Stimulated activated CD4-positive, alpha-beta T cell treated with anti-CD3 and anti-CD28 coated beads, Interleukin-2, amount 100 ng/mL, for 4 hours (primary cell): ENCODE data around the gene RBM4B.

Source experiments
- DNase-seq: peaks from one replicate; pipeline ENCODE4 v3.0.0-alpha.2; 2020; ENCODE audit warnings: low read depth

The RBM4B gene

DNA sequence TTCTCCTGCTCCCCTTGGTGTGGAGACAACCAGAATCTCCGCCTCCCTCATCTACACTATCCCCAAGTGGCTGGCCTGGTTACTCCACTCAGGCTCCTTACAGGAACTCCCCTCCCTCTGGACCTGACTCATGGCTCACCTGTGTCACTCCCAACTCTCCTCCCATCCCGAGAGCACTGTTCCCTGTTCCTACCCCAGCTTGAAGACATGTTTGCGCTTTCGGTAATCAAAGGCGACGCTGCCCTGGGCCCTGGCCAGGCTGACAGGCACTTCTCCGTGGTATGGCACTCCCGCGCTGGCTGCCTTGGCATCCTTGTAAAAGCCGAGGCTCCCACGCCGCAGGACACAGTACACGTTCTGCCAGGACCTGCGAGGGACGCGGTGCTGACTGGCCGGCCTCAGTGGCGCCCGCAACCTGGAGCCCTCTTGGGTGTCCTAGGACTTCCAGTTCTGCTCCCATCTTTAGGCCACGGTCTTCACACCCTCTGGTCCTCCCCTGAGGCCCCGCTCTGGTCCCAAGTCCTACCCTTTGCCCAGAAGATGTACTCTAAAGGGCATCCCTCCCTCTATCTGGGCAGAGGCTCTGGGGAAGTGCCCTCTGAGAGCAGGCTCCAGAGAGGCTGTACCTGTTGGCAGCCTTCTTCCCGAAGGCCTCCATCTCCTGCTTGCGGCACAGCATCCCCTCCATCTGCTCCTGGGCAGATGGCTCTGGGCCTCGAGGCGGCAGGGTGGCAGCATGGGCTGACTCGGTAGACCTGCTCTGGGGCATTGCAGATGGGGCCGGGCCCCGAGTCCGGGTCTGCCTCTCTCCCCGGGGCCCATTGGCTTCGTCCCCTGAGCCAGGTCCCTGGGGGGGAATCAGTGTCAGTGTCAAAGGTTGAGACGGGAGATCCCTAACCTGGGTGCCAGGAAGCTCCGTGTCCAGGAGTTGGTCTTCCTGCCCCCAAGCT lies 9.4 kb upstream of the RBM4B start:
- no peak for DNase-seq

GRCh38 chr11:66686100-66686785 lies 8.6 kb upstream of the RBM4B start:
- DNase-seq, result no peak

DNA sequence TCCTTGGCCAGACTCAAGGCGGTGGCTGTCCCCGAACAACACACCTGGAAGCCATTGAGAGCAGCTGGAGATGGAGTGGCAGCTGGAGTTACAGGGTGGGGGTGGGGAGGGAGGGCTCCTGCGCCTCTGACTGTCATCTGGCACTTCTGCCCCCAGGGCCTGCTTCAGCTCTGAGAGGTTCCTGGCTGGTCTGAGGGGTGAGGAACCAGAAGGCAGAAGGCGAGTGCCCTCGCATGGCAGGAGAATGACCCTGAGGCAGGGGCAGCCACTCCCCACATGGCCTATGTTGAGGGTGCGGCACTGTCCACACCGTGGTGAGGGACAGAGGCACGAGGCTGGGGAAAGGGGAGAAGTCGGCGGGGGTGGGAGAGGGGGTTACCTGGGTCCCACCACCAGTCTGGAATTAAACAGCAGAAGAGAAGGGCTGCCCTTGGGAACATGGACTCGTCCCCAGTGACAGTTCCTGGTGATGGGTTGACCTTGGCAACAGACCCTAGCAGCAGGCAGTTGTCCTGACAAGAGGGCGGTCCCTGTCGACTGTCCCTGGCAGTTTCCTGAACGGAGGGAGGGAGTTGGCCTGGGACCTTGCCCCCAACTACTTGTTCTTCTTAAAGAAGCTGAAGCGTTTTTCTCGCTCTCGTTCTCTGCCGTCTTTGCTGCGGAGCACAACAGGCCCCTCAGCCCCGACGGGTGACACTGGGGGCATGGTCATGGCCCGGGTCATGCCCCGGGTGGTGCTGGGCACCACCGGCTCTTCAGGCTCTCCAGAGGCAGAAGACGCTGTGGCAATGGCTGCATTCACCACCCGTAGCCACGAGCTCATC lies 7.8 kb upstream of the RBM4B start:
- no peak for DNase-seq

DNA sequence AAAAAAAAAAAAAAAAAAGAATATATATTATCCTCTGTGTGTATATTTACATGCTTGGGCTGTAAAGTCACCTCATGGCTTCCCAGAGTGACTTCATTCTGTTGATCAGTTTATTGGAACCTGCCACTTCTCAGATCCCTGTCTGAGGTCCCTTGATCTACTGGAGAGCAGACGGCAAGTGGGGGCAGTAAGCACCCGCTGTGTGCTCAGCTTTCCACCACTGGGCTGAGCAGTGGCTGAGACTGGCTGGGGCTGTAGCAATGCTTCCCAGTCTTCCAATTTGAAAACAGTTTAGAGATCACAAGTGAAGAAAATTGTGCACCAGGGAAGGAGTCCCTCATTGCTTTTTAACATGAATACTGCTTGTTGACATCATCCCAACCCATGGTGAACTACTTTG lies 6.9 kb upstream of the RBM4B start:
- no peak for DNase-seq

GRCh38 chr11:66683877-66684276 lies 6.2 kb upstream of the RBM4B start:
- no peak for DNase-seq

- DNase-seq, result no peak
These were observed 3.4 kb upstream of the RBM4B start for GRCh38 chr11:66680966-66681645.

DNA sequence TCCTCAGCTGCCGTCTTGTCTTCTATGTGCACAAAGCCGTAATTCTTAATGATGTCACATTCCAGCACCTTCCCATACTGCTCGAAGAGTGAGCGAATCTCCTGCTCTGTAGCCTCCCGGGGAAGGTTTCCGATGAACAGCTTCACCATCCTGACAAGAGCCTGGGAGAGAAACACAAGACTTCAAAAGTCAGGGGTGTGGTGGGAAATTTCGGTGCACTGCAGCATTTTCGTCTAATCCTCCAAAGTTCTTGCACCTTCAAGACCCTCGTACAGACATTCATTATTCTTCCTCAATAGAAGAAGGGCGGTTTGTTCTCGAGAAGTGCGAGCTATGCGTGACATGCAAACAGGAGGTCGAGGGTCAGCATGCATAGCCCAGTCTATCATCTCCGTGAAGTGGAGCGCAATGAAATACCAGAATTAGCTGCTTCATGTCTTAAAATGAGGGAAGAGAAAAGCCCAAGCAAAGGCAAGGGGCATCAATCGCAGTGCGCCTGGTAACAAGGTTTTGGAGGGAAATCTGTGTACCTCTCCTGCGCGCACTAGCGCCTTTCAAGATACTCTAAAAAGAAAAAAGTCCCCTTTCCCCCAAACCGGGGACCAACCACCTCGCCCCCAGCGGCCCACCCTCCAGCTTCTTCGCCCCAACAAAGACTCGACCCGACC lies 622 bp downstream of the RBM4B start:
- DNase-seq, result no peak

DNA sequence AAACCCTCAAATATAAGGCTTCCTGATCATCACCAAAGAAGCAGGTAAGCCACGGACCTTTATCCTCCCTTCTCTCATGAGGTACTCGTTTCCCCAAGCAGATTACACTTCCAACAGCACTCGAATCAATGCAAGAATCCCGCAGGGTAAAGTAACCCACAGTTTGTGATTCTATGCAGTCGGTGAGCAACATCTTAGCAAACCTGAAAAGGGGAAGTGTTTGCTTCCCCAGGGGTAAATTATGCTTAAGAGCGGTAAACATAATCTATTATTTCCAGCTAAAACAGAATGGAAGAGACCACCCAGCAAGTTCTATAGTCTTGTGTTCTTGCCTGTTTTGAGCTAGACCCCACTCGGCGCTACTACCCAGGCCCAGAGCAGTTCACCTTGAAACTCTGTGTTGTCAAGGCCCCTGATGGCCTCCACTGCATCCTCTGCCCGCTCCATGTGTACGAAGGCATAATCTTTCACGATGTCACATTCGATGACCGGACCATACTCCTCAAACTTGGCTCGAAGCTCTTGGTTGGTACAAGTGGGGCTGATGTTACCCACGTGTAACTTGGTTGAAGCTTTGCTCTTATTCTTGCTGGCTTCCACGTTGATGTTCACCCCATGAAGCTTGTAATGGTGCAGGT lies 1.3 kb downstream of the RBM4B start:
- no peak for DNase-seq

GRCh38 chr11:66674964-66675602 lies 2.6 kb downstream of the RBM4B start:
- no peak for DNase-seq

DNA sequence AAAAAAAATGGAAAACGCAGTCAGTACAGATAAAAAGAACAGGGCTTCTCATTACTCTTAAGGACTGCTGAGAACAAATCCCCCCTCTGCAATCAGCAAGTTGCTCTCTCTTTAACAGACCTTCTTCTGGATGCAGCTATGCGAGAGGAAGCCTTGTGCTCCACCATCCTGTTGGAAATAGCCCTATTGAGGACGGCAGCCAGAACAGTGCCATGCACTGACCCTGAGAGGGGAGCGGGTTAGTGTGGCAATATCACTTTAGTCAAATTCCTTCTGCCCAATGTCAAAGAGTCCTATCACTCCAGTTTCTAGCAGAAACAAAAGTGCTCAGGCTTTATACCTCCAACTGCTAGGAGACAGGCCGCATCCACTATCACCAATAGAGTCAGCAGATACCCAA lies 6.9 kb downstream of the RBM4B start:
- DNase-seq, result no peak

- DNase-seq, result no peak
These were observed 12.3 kb downstream of the RBM4B start for GRCh38 chr11:66665369-66665768.

DNA sequence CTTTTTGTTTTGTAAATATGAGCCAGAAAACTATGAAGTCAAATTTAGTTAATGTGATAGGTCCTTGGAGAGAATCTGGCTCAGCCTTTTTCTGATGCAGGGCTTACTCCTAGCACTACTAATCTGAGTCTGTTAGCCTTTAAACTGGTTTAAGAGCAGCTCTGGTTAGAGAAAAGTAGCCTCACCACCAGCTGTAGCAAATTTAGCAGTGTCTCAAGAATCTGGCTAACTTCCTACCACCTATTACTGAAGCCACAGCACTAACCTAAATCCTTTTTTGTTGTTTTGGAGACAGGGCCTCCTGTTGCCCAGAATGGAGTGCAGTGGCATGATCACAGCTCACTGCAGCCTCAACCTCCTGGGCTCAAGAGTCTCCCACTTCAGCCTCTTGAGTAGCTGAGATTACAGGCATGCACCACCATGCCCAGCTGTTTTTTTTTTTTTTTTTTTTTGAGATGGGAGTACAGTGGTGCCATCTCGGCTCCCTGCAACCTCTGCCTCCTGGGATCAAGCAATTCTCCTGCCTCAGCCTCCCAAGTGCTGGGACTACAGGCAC lies 13.9 kb downstream of the RBM4B start:
- no peak for DNase-seq

DNA sequence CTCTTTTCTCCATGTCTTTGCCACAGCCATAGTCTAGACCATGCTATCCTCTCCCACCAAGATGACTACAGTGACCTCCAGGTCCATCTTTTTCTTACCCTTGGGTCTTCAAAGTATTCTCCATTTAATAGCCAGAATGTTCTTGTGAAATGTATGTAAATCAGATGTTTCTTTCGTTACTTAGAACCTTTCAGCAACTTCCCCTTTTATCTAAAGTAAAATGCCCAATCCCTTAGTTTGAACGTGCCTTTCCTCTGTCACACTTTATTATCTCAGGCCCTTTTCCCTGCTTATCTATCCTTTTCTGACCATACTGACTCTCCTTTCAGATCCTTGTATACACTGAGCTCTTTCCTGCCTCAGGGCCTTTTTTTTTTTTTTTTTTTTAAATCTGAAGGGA lies 17.9 kb downstream of the RBM4B start:
- DNase-seq, result no peak

DNA sequence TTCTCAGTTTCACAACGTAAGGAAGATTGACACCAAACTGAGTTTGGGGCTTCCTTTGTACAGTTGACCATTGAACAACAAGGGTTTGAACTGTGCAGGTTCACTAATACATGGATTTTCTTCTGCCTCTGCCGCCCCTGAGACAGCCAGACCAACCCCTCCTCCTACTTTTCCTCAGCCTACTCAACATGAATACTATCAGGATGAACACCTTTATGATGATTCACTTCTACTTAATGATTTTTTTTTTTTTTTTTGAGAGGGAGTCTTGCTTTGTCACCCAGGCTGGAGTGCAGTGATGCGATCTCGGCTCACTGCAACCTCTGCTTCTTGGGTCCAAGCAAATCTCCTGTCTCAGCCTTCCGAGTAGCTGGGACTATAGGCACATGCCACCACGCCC lies 24.6 kb downstream of the RBM4B start:
- no peak for DNase-seq

- no peak for DNase-seq
These were observed 25.0 kb downstream of the RBM4B start for GRCh38 chr11:66652651-66653050.

GRCh38 chr11:66651016-66651415 lies 26.7 kb downstream of the RBM4B start:
- DNase-seq, result no peak

- DNase-seq, result no peak
These were observed 27.8 kb downstream of the RBM4B start for GRCh38 chr11:66649903-66650302.

DNA sequence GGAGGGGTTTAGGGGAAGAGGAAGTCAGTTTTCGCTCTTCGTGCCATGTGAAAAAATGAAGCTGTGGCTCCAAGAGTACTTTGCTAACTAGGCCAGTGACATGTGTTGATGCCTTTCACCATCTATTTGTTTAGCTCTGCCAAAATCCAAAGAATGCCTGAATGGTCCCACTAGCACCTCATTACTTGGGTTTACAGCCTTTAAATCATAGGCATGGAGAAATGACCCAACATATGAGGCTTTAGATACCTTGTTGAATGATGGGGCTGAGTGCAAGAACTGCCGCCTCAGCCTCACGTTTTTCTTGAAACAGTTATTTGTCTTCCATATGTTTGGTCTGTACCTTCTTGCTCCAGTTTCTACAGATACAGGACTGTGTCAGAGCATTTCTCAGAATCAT lies 30.9 kb downstream of the RBM4B start:
- no peak for DNase-seq

GRCh38 chr11:66643745-66644437 lies 33.8 kb downstream of the RBM4B start:
- no peak for DNase-seq
